Smooth muscle cell of the brain vasculature (primary cell): ENCODE measurements around the gene HNF1A.
"Not testable (repeated sequence)": the region's sequence is repeated elsewhere in the genome, so short reads cannot be mapped to it uniquely, and the experiment has no call there.

Experiments
- DNase-seq: peaks from one replicate; pipeline ENCODE4 v3.0.0-alpha.2; 2012; ENCODE audit warnings: low read depth, low spot score

HNF1A gene

GRCh38 chr12:120978296-120979219 is at the start of gene HNF1A:
Gene HNF1A, plus strand, starts transcription at chr12:120978543. Its CDS starts 226 bp downstream, at chr12:120978769.
- DNase-seq: no peak

DNA sequence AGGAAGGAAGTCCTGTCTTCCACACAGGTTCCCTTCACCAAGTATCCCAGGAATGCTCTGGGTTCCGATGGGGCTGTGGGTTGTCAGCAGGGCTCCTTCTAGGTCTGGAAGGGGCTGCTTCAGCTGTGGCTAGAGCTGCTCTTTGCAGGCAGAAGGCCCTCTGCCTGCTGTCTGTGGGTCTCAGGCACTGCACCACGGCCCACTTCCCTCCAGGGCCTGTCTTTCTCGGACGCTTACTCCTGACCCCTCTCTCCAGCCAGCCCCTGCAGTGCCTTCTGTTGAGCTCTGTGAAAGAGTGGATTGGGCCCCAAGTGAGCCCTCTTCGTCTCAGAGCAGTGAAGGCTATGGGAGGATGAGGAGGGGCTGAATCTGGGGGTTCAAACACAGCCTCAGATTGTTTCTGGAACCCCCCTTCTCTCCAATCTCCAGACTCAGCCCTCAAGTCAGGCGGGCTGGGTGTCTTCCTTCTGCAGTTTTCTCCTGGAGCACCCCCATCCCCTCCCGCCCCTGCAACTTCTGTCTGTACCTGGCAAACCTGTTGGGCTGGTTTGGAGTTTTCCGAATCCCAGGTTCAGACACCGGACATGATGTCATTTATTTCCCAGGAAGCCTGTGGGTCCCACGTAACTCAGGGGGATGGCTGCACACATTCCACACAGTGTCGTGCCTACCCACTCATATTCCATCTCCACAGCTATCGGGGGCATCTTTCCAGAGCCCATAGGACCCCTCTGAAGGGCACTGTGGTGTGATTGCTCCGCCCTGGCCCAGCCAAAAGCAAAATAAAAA is 49.3 kb upstream of the HNF1A start:
- no peak for DNase-seq

DNA sequence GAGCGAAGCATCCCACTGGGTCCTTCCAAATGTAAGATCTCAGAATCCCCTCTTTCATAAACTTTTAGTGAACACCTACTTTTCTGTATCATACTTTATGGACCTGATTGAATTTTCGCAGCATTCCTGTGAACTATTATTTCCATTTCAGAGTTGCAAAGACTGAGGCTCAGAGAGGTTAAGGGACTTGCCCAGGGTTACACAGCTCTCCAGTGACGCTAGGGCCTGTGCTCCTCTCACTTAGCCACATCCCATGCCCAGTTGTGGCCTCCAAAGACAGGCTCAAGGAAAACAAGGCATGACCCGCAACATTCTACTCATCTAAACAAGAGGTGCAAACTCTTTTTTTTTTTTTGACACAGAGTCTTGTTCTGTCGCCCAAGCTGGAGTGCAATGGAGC is 48.3 kb upstream of the HNF1A start:
- no peak for DNase-seq

- no peak for DNase-seq
Observed at GRCh38 chr12:120932058-120932457, 46.3 kb upstream of the HNF1A start.

- no peak for DNase-seq
Observed at GRCh38 chr12:120932956-120933526, 45.3 kb upstream of the HNF1A start.

- no peak for DNase-seq
Observed at GRCh38 chr12:120933786-120934185, 44.6 kb upstream of the HNF1A start.

DNA sequence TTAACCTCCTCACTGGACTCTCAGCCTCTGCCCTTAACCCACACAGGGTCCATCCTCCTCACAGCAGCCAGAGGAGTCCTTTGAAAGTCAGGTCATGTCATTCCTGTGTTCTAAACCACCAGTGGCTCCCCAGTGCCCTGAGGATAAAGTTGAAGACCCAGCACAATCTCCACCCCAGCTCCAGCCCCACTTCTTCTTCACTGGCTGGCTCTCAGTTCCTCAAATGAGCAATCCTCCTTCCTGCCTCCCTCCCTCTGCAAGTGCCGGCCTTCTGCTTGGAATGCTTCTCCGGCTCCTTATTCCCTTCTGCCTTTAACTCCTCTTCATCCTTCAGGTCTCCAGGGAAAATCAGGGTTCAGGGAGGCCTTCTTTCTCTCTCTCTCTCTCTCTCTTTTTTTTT is 42.1 kb upstream of the HNF1A start:
- no peak for DNase-seq

DNA sequence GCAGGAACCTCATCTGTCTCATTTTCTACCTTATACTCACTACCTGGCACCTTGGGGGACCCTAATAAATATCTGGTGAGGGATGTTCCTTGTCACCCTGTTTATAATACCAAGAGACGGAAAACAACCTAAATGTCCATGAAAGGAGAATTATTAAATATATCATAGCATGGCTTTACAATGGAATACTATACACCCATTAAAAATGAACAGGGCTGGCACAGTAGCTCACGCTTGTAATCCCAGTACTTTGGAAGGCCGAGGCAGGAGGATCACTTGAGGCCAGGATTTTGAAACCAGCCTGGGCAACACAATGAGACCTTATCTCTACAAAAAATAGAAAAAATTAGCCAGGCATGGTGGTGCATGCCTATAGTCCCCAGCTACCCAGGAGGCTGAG is 39.8 kb upstream of the HNF1A start:
- DNase-seq: no peak

DNA sequence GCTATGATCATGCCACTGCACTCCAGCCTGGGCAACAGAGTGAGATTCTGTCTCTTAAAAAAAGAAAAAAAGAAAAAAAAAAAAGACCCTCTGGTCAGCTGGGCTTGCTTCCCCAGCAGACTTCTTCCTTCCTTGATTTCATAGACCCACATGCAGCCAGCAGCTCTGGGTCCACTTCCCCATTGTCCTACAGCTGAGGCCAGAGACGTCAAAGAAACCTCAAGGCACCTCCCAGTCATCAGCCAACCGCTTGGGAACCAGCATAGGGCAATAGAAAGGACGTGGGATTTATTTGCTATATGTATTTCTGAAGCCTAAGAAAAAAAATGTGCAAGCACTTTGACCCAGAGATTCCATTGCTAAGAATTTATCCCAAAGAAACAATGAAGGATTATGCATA is 38.8 kb upstream of the HNF1A start:
- no peak for DNase-seq

- DNase-seq: no peak
Observed at GRCh38 chr12:120940006-120940405, 38.3 kb upstream of the HNF1A start.

DNA sequence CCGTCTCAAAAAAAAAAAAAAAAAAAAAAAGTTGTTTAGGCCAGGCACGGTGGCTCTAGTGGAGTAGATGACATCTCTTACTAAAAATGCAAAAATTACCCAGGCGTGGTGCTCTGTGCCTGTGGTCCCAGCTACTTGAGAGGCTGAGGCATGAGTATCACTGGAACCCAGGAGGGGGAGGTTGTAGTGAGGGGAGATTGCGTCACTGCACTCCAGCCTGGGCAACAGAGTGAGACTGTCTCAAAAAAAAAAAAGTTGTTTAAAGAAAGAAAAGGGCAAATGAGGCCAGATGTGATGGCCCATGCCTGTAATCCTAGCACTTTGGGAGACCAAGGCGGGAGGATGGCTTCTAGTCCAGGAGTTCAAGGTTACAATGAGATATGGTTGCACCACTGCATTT is 37.5 kb upstream of the HNF1A start:
- no peak for DNase-seq

GRCh38 chr12:120941412-120941811 is 36.9 kb upstream of the HNF1A start:
- no peak for DNase-seq

GRCh38 chr12:120941846-120942405 is 36.4 kb upstream of the HNF1A start:
- DNase-seq: no peak

- DNase-seq: no peak
Observed at GRCh38 chr12:120943482-120943881, 34.9 kb upstream of the HNF1A start.

DNA sequence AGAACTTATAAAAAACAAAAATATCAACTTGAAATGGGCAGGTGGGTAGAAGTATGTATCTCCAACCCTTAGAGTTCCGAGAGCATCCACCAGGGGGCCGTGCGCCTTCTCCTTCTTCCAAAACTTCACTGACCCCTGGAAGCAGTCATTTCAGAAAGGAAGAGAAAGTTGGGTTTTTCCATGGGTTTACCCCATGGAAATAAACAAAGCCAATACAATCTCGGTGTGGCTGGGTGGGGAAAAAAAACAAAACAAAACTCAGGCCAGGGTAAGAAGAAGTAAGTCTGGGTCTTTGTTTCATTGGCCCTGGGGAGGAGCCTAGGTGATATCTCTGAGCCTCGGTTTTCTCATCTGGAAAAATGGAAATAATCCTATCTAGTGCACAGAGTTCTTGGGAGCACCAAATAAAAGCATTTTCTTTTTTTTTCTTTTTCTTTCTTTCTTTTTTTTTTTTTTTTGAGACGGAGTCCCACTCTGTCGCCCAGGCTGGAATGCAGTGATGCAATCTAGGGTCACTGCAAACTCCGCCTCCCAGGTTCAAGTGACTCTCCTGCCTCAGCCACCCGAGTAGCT is 33.6 kb upstream of the HNF1A start:
- peak; percentile 15 for DNase-seq

DNA sequence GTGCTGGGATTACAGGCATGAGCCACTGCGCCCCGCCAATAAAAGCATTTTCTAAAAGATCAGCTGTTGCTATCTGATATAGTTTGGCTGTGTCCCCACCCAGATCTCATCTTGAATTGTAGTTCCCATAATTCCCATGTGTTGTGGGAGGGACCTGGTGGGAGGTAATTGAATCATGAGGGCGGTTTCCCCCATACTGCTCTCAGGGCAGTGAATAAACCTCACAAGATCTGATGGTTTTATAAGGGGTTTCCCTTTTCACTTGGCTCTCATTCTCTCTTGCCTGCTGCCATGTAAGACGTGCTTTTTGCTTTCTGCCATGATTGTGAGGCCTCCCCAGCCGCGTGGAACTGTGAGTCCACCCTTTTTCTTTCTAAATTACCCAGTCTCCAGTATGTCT is 32.8 kb upstream of the HNF1A start:
- not testable (repeated sequence) for DNase-seq

- DNase-seq: not testable (repeated sequence)
Observed at GRCh38 chr12:120950260-120950799, 28.0 kb upstream of the HNF1A start.

DNA sequence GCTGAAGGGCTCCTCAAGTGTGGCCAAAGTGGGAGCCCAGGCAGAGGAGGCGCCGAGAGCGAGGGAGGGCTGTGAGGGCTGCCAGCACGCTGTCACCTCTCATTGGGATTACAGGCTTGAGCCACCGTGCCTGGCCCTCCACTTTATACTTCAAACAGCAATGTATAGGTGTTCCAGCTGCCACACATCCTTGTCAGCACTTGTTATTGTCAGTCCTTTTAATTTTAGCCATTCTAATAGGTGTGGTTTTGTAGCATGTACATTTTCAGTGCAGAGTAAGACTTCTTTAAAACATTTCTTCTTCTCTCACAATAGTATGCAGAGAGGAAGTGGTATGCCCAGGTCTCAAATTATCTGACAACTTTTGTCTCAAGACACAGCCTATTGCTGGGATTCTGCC is 27.5 kb upstream of the HNF1A start:
- no peak for DNase-seq

DNA sequence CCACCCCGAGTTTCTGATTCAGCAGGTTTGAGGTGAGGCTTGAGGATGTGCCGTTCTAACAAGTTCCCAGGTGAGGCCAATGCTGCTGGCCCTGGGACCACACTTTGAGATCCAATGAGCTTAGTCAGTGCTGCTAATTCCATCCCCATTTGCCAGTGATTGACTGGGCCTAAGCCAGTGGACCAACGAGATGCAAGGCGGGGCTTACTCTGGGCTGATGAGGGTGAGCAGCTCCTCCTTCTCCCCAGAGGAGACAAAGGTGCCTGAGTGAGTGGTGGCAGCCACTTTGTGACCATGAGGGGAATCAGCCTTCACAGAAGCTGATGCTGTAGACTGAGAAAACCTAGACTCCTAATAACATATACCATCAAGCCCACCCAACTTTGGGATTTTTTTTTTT is 23.1 kb upstream of the HNF1A start:
- DNase-seq: no peak

DNA sequence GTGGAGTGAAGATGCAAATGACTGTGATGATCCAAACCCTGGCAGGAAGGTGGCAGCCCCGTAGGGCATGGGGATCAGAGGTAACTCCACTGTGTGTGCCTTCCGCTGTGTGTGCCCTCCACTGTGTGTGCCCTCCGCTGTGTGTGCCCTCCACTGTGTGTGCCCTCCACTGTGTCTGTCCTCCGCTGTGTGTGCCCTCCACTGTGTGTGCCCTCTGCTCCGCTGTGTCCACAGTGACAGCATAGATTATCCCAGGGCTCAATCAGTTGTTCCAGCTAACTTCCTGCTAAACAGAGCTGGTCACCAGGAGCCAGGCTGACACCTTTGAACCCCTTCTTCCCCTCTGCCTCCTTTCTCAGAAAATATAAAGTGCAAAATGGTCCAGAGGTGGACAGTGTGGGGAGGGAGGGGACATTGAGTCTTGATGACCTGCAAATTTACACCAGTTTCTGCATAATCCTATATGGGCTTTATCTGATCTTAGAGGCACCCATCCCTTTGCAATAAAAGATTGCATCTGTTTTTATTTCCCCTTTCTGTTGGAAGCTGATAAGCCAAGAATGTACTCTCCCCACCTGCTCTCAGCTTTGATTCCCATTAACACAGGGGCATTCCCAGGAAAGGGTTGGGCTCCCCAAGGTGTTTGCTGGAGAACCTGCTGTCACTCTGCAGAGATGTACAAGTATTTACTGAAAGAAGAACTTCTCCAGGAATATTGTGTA is 21.6 kb upstream of the HNF1A start:
- no peak for DNase-seq
